CD14-positive monocyte (primary cell): Measurements from ENCODE around the gene ADGRG6. TPM values are rescaled to one million over a fixed set of nuclear protein-coding genes. Genes with fewer than 3 reads are reported as not detected.

Experiments used
- DNase-seq, 3 donors: peaks; one replicate each; pipeline ENCODE4 v3.0.0-alpha.2; 2011 to 2022
- H2AFZ ChIP-seq: 2 replicates; pipeline ENCODE4 v1.6.0; 2012; ENCODE audit warnings: mild to moderate bottlenecking, low read depth, low read length, inconsistent platforms; ENCODE audit not compliant: insufficient read depth, poor library complexity, severe bottlenecking
- H3K27ac ChIP-seq, 2 donors: 1 replicate in 1 of 2; 2 replicates in 1 of 2; pipeline ENCODE4 v1.5.1; 2012 to 2013; ENCODE audit warnings: low read length in 2 of 2, control low read depth in 1 of 2, inconsistent platforms in 1 of 2, low read depth in 1 of 2, mild to moderate bottlenecking in 1 of 2
- H3K27me3 ChIP-seq, 2 donors: one replicate each; pipeline versions ENCODE4 v1.6.0 to v1.6.1; 2011 to 2013; ENCODE audit warnings: low read length in 2 of 2; ENCODE audit not compliant: control insufficient read depth in 2 of 2, insufficient read depth in 2 of 2
- H3K36me3 ChIP-seq, 2 donors: replicated peaks in 1 of 2; 1 replicate in 1 of 2; 2 replicates in 1 of 2; pipeline versions ENCODE4 v1.5.1 to v1.6.1; 2012 to 2013; ENCODE audit warnings: low read length in 2 of 2, control low read depth in 1 of 2, inconsistent platforms in 1 of 2, mild to moderate bottlenecking in 1 of 2; ENCODE audit not compliant: insufficient read depth in 2 of 2, control insufficient read depth in 1 of 2
- H3K4me1 ChIP-seq, 2 donors: 1 replicate in 1 of 2; 2 replicates in 1 of 2; pipeline versions ENCODE4 v1.5.1 to v1.6.1; 2012 to 2013; ENCODE audit warnings: low read length in 2 of 2, control low read depth in 1 of 2, inconsistent platforms in 1 of 2, mild to moderate bottlenecking in 1 of 2, moderate library complexity in 1 of 2; ENCODE audit not compliant: insufficient read depth in 2 of 2, control insufficient read depth in 1 of 2
- H3K4me2 ChIP-seq: replicated peaks from 2 replicates; pipeline ENCODE3; 2012; ENCODE audit warnings: low read length, moderate library complexity, mild to moderate bottlenecking; ENCODE audit not compliant: poor library complexity, severe bottlenecking; ENCODE audit errors: extremely low read depth
- H3K4me3 ChIP-seq, 3 experiments: fragments of 200-600 bp in 1 of 3; sonication (generic) in 1 of 3; replicated peaks in 1 of 3; 1 replicate in 2 of 3; 2 replicates in 1 of 3; pipeline ENCODE4 v1.5.1; 2011 to 2013; ENCODE audit warnings: low read length in 3 of 3, mild to moderate bottlenecking in 3 of 3, control low read depth in 2 of 3, low read depth in 2 of 3, inconsistent platforms in 1 of 3, moderate library complexity in 1 of 3
- H3K79me2 ChIP-seq: 2 replicates; pipeline ENCODE4 v1.6.0; 2012; ENCODE audit warnings: mild to moderate bottlenecking, control low read depth, inconsistent platforms, low read length, moderate library complexity; ENCODE audit not compliant: insufficient read depth
- H3K9ac ChIP-seq: 2 replicates; pipeline ENCODE4 v1.6.0; 2017; ENCODE audit warnings: low read length, mild to moderate bottlenecking; ENCODE audit not compliant: insufficient read depth, poor library complexity, severe bottlenecking
- H3K9me3 ChIP-seq, 2 donors: replicated peaks in 1 of 2; 1 replicate in 1 of 2; 2 replicates in 1 of 2; pipeline versions ENCODE4 v1.5.1 to v1.6.1; 2012 to 2013; ENCODE audit warnings: low read length in 2 of 2, control low read depth in 1 of 2; ENCODE audit not compliant: control insufficient read depth in 1 of 2, insufficient read depth in 1 of 2
- H4K20me1 ChIP-seq: 2 replicates; pipeline ENCODE4 v1.6.0; 2012; ENCODE audit warnings: mild to moderate bottlenecking, low read length, control low read depth, moderate library complexity; ENCODE audit not compliant: insufficient read depth
- H3K27ac Mint-ChIP-seq, 7 donors: one replicate each; pipeline ENCODE4 v1.8.0; 2020; ENCODE audit warnings: mild to moderate bottlenecking in 7 of 7, mixed read lengths in 7 of 7, moderate library complexity in 6 of 7, inconsistent platforms in 2 of 7
- H3K27me3 Mint-ChIP-seq, 3 donors: one replicate each; pipeline ENCODE4 v1.8.0; 2021 to 2022; ENCODE audit warnings: low read depth in 3 of 3, mild to moderate bottlenecking in 3 of 3, mixed read lengths in 3 of 3, moderate library complexity in 3 of 3, inconsistent platforms in 1 of 3
- H3K36me3 Mint-ChIP-seq, 2 donors: one replicate each; pipeline ENCODE4 v1.8.0; 2020; ENCODE audit warnings: mixed read lengths in 2 of 2, inconsistent platforms in 1 of 2, mild to moderate bottlenecking in 1 of 2
- H3K4me1 Mint-ChIP-seq: one replicate; pipeline ENCODE4 v1.8.0; 2020; ENCODE audit warnings: mild to moderate bottlenecking, mixed read lengths
- H3K4me3 Mint-ChIP-seq, 2 donors: one replicate each; pipeline ENCODE4 v1.8.0; 2020; ENCODE audit warnings: mild to moderate bottlenecking in 2 of 2, mixed read lengths in 2 of 2, moderate library complexity in 1 of 2
- H3K9me3 Mint-ChIP-seq, 7 donors: one replicate each; pipeline ENCODE4 v1.8.0; 2020 to 2022; ENCODE audit warnings: mixed read lengths in 7 of 7, mild to moderate bottlenecking in 6 of 7, moderate library complexity in 6 of 7, inconsistent platforms in 2 of 7
- CTCF ChIP-seq: fragments of 200-600 bp; IDR thresholded peaks from one replicate; pipeline ENCODE4 v1.8.0; 2022; ENCODE audit warnings: antibody characterized with exemption, mild to moderate bottlenecking
- WGBS: methylation state at CpG from one replicate; pipeline ENCODE4 v1.1.5; 2013; ENCODE audit warnings: missing lambda C conversion rate; ENCODE audit not compliant: insufficient coverage; 5-methylcytosine and 5-hydroxymethylcytosine counted together
- intact Hi-C, 2 donors: fragments of 100-400 bp; cut with micrococcal nuclease; formaldehyde crosslinking; loops; one replicate each; pipeline versions ENCODE4 v1.15.0 to v1.15.1; 2023
- polyA plus RNA-seq, 3 donors: library from polyadenylated mRNA; depleted of rRNA in 1 of 3; unstranded in 2 of 3; stranded (reverse) in 1 of 3; fragments of 300-500 nt in 2 of 3; fragments of >200 nt in 1 of 3; fragmentation: Illumina TruSeq in 2 of 3; gene quantifications; 1 replicate in 2 of 3; 2 replicates in 1 of 3; pipeline ENCODE4 v1.2.3, GENCODE V29; 2012 to 2021

The ADGRG6 gene
- polyA plus RNA-seq, 3 donors = 0.18 to 0.31 TPM; not detected in 1

- no peaks in the 10 kb centered on the region for H3K27me3 ChIP-seq
- intact Hi-C loops = no loop called here
- peaks cover 0 to 3% (median 0%) of the 10 kb centered on the region in 3 donors for H3K27me3 Mint-ChIP-seq
- no peak for TF ChIP-seq CTCF
- H4K20me1 ChIP-seq = no peaks in the 10 kb centered on the region
- no peak overlapping the region for H2AFZ ChIP-seq
- H3K27ac Mint-ChIP-seq = no peak overlapping the region
- no peak overlapping the region for H3K4me3 Mint-ChIP-seq
- H3K79me2 ChIP-seq = no peaks in the 10 kb centered on the region
- H3K4me1 ChIP-seq = no peaks in the 10 kb centered on the region
- no peak overlapping the region for H3K4me2 ChIP-seq
- H3K36me3 Mint-ChIP-seq = no peaks in the 10 kb centered on the region
- no peak overlapping the region for H3K9ac ChIP-seq
- no peak overlapping the region for H3K4me3 ChIP-seq
- H3K4me1 Mint-ChIP-seq = no peaks in the 10 kb centered on the region
- H3K36me3 ChIP-seq = no peaks in the 10 kb centered on the region
- no peak overlapping the region for H3K27ac ChIP-seq
- no peaks in the 10 kb centered on the region for H3K9me3 ChIP-seq
- DNase-seq = no peak
- H3K9me3 Mint-ChIP-seq = no peaks in the 10 kb centered on the region
- 40% methylated on average over 1 of the region's 1 CpG for WGBS
Observed at GRCh38 chr6:142318714-142319113, 16.9 kb downstream of the ADGRG6 start.

DNA sequence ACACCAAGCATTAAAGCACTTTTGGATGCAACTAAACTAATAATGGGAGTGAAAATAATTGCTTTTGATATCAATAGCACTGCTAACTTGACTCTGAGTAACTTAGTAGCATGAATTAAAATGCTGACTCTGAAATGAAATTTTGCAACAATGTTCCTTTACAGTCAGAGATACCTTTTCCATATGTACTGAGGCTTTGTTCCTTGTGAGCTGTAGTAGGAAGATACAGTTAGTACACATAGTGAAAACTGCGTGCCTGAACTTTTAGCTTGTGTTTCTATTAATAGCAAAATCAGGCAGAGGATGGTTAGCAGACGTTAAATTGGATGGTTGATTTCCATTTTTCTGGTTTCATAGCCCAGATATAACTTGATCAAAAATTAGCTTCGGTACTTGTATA, 18.6 kb downstream of the ADGRG6 start:
- intact Hi-C loops = no loop called here
- Histone ChIP-seq H3K9me3 (no peaks in the 10 kb centered on the region), H3K4me1 (no peaks in the 10 kb centered on the region), H3K9ac (no peak overlapping the region), H3K4me2 (no peak overlapping the region), H2AFZ (no peak overlapping the region), H4K20me1 (no peaks in the 10 kb centered on the region), H3K27me3 (no peaks in the 10 kb centered on the region), H3K4me3 (no peak overlapping the region), H3K27ac (no peak overlapping the region), H3K79me2 (no peaks in the 10 kb centered on the region), H3K36me3 (no peaks in the 10 kb centered on the region)
- H3K27me3 Mint-ChIP-seq = peaks cover 0 to 3% (median 0%) of the 10 kb centered on the region in 3 donors
- no peak overlapping the region for H3K4me3 Mint-ChIP-seq
- H3K36me3 Mint-ChIP-seq = no peaks in the 10 kb centered on the region
- 100% methylated on average over 1 of the region's 3 CpGs for WGBS
- no peak for TF ChIP-seq CTCF
- no peak for DNase-seq
- no peaks in the 10 kb centered on the region for H3K4me1 Mint-ChIP-seq
- no peak overlapping the region for H3K27ac Mint-ChIP-seq
- no peaks in the 10 kb centered on the region for H3K9me3 Mint-ChIP-seq
